Measurements from ENCODE around the gene COPZ1.

GRCh38 chr12:54373649-54374561 lies 49.0 kb downstream of the COPZ1 start:
- TF ChIP-seq CTCF (conservative IDR thresholded peaks at IDR 0.05 in 1 of 2, IDR thresholded peaks at IDR 0.05 in 1 of 2; ENCODE audit: low read depth in 1 of 2, low read length in 2 of 2) (no peak), EZH2 (IDR thresholded peaks at IDR 0.05; ENCODE audit: low read length, missing control alignments) (no peak)
